Ishikawa (cell line): Measurements from ENCODE around the gene CLTRN.

ENCODE experiments used
- CEBPB ChIP-seq: IDR thresholded peaks from 2 replicates; pipeline ENCODE4 v1.6.1; 2012
- CREB1 ChIP-seq: IDR thresholded peaks from 2 replicates; pipeline ENCODE4 v1.6.1; 2012; ENCODE audit warnings: low read depth
- EGR1 ChIP-seq: IDR thresholded peaks from 2 replicates; pipeline ENCODE4 v1.6.1; 2012
- EP300 ChIP-seq: IDR thresholded peaks from 2 replicates; pipeline ENCODE4 v1.6.1; 2012; ENCODE audit warnings: borderline replicate concordance
- FOXM1 ChIP-seq: IDR thresholded peaks from 2 replicates; pipeline ENCODE4 v1.6.1; 2012; ENCODE audit warnings: low read depth, borderline replicate concordance
- NFIC ChIP-seq: IDR thresholded peaks from 2 replicates; pipeline ENCODE4 v1.6.1; 2012
- RAD21 ChIP-seq: IDR thresholded peaks from 2 replicates; pipeline ENCODE4 v1.6.1; 2012; ENCODE audit warnings: low read depth
- TAF1 ChIP-seq: IDR thresholded peaks from 2 replicates; pipeline ENCODE4 v1.6.1; 2012; ENCODE audit warnings: low read depth, mild to moderate bottlenecking
- TCF12 ChIP-seq: IDR thresholded peaks from 2 replicates; pipeline ENCODE4 v1.6.1; 2012; ENCODE audit warnings: low read depth
- TEAD4 ChIP-seq: IDR thresholded peaks from 2 replicates; pipeline ENCODE4 v1.6.1; 2012
- USF1 ChIP-seq: IDR thresholded peaks from 2 replicates; pipeline ENCODE4 v1.6.1; 2012
- YY1 ChIP-seq: IDR thresholded peaks from 2 replicates; pipeline ENCODE4 v1.6.1; 2012; ENCODE audit warnings: low read depth
- ZBTB7A ChIP-seq: IDR thresholded peaks from 2 replicates; pipeline ENCODE4 v1.6.1; 2012; ENCODE audit warnings: low read depth
- TF ChIP-seq, protein P1 (sequence below): IDR thresholded peaks from 2 replicates; pipeline ENCODE4 v1.6.1; 2012; ENCODE audit warnings: low read depth, mild to moderate bottlenecking
- TF ChIP-seq, protein P2 (sequence below): IDR thresholded peaks from 2 replicates; pipeline ENCODE4 v1.6.1; 2012

The CLTRN gene

GRCh38 chrX:15645266-15645665 lies 19.3 kb downstream of the CLTRN start:
- TF ChIP-seq RAD21: no peak
- TF ChIP-seq, protein P1, sequence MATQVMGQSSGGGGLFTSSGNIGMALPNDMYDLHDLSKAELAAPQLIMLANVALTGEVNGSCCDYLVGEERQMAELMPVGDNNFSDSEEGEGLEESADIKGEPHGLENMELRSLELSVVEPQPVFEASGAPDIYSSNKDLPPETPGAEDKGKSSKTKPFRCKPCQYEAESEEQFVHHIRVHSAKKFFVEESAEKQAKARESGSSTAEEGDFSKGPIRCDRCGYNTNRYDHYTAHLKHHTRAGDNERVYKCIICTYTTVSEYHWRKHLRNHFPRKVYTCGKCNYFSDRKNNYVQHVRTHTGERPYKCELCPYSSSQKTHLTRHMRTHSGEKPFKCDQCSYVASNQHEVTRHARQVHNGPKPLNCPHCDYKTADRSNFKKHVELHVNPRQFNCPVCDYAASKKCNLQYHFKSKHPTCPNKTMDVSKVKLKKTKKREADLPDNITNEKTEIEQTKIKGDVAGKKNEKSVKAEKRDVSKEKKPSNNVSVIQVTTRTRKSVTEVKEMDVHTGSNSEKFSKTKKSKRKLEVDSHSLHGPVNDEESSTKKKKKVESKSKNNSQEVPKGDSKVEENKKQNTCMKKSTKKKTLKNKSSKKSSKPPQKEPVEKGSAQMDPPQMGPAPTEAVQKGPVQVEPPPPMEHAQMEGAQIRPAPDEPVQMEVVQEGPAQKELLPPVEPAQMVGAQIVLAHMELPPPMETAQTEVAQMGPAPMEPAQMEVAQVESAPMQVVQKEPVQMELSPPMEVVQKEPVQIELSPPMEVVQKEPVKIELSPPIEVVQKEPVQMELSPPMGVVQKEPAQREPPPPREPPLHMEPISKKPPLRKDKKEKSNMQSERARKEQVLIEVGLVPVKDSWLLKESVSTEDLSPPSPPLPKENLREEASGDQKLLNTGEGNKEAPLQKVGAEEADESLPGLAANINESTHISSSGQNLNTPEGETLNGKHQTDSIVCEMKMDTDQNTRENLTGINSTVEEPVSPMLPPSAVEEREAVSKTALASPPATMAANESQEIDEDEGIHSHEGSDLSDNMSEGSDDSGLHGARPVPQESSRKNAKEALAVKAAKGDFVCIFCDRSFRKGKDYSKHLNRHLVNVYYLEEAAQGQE: no peak
- no peak for TF ChIP-seq EGR1
- no peak for TF ChIP-seq CEBPB
- no peak for TF ChIP-seq ZBTB7A
- TF ChIP-seq YY1: no peak
- no peak for TF ChIP-seq CREB1
- no peak for TF ChIP-seq TAF1
- TF ChIP-seq USF1: no peak
- TF ChIP-seq FOXM1: no peak
- no peak for TF ChIP-seq TEAD4
- TF ChIP-seq NFIC: no peak
- TF ChIP-seq, protein P2, sequence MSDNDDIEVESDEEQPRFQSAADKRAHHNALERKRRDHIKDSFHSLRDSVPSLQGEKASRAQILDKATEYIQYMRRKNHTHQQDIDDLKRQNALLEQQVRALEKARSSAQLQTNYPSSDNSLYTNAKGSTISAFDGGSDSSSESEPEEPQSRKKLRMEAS: no peak
- TF ChIP-seq EP300: no peak
- no peak for TF ChIP-seq TCF12

DNA sequence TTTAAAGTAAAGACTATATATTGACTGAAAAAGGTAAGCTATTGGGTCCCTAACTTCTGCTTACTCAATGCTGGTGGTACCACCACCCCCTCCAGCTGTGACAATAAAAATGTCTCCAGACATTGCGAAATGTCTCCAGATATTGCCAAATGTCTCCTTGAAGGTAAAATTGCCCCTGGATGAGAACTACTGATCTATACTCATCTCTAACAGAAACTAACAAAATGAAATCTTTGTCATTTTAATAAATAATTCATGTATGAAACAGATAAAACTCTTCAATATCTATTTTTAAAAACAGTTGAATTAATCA lies 20.1 kb downstream of the CLTRN start:
- TF ChIP-seq USF1 (no peak), TEAD4 (no peak), FOXM1 (no peak), NFIC (no peak), TAF1 (no peak), EP300 (no peak), RAD21 (no peak), TCF12 (no peak), ZBTB7A (no peak), CEBPB (no peak), EGR1 (no peak), YY1 (no peak), CREB1 (no peak)
- TF ChIP-seq, protein P2: no peak
- TF ChIP-seq, protein P1: no peak

DNA sequence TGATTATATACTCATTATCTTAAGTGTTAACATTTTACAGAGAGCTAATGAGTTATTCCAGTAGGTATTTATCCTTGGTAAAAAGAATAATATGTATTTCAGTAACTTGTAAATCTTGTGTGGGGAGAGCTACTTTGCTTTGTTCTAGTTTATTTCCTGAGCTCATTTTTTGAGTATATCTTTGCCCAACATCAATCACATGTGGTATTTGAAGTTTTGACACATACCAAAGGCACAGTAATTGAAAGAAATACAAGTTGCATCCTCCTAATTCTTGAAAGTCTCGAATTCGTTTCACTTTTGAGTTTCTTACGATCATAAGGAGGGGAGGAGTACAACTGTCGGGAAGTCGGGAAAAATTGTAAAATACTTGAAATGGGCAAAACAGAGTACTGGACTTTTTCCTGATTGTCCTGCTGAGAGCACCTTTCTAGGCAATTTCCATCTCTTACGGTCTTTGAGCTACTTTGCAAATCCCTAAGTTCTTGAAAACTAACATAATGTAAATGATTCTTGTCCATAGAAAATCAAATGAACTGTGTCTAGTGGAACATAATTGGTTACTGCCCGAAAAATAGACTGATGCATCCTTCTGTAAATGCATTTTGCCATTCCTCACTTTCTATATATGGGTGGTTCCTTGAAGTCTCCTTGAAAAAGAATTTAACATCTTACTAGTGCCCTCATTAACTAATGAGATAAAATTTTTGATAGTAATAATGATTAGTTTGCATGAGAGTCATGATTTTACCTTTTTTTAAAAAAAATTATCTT lies 20.6 kb downstream of the CLTRN start:
- TF ChIP-seq NFIC: no peak
- no peak for TF ChIP-seq USF1
- TF ChIP-seq, protein P2: no peak
- no peak for TF ChIP-seq CREB1
- no peak for TF ChIP-seq EP300
- no peak for TF ChIP-seq FOXM1
- TF ChIP-seq RAD21: no peak
- TF ChIP-seq, protein P1: no peak
- TF ChIP-seq EGR1: no peak
- no peak for TF ChIP-seq TCF12
- TF ChIP-seq YY1: no peak
- no peak for TF ChIP-seq CEBPB
- no peak for TF ChIP-seq TAF1
- TF ChIP-seq TEAD4: no peak
- no peak for TF ChIP-seq ZBTB7A

- no peak for TF ChIP-seq EGR1
- TF ChIP-seq ZBTB7A: no peak
- no peak for TF ChIP-seq RAD21
- no peak for TF ChIP-seq YY1
- TF ChIP-seq, protein P2: no peak
- TF ChIP-seq EP300: no peak
- no peak for TF ChIP-seq TAF1
Measured at GRCh38 chrX:15631637-15632036, 33.0 kb downstream of the CLTRN start.
